Activated CD8-positive, alpha-beta memory T cell treated with anti-CD3 and anti-CD28 coated beads for 4 hours (primary cell): ENCODE data around the gene RABGAP1L.

Experiments
- DNase-seq, 2 donors: peaks; one replicate each; pipeline ENCODE4 v3.0.0-alpha.2; 2020; ENCODE audit warnings: low read depth in 2 of 2

RABGAP1L gene

GRCh38 chr1:174922121-174922520 is 762.8 kb downstream of the RABGAP1L start:
- no peak for DNase-seq

GRCh38 chr1:174923820-174924219 is 764.5 kb downstream of the RABGAP1L start:
- no peak for DNase-seq

DNA sequence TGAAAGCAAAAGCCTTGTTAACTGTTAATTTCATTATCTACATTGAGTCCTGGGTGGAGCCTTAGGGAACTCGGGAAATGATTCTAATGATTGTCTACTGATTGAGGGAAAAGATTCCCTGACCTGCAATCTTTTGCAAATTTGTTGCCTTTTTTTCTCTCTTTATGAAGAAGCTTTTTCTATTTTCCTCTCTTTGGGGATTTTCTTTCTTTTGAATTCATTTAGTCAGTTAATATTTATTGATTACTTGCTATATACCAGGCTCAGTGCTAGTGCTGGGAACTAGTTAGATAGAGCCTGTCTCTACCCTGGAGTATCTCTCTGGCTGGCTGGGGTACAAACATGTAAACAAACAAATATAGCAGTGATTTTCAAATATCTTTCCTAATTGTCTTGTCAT is 769.2 kb downstream of the RABGAP1L start:
- DNase-seq: no peak

DNA sequence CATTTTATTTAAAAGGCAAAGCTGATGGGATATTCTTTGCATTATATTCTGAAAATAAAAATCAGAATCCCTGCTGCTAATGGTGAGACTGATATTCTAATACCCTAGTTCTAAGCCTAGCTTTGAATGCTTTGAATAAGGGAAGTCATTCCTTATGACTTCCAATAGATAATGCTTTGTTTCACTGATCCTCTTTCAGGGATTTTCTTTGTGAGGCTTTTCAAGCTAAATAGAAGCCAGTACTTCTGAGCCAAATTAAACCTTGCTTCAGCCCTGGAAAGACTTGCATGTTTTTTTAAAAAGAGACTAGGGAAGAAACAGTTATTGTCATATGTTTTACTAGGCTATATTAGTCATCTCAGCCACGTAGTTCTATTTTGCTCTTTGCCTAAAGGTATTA is 771.9 kb downstream of the RABGAP1L start:
- DNase-seq: no peak

DNA sequence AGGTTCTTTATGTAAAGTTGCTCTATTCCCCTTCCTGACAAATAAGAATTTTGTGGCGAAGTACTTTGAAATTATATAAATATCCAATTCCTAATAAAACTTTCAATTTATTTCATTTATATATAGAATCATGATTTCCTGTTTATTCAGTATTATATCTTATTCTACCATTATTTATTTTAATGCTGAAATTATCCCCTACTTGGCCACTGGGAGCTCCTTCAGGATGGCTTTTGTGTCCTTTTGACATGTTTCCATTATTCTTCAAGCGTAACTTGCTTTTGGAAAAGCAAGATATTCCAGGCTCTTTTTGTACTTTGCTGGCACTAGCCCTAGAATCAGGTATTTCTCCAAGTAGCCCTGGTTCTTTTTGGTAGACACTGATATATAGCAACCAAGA is 773.3 kb downstream of the RABGAP1L start:
- no peak for DNase-seq

GRCh38 chr1:174935961-174936727 is 776.8 kb downstream of the RABGAP1L start:
- no peak for DNase-seq

- no peak for DNase-seq
Measured at GRCh38 chr1:174938281-174939007, 779.1 kb downstream of the RABGAP1L start.

GRCh38 chr1:174939775-174940545 is 780.6 kb downstream of the RABGAP1L start:
- no peak for DNase-seq

DNA sequence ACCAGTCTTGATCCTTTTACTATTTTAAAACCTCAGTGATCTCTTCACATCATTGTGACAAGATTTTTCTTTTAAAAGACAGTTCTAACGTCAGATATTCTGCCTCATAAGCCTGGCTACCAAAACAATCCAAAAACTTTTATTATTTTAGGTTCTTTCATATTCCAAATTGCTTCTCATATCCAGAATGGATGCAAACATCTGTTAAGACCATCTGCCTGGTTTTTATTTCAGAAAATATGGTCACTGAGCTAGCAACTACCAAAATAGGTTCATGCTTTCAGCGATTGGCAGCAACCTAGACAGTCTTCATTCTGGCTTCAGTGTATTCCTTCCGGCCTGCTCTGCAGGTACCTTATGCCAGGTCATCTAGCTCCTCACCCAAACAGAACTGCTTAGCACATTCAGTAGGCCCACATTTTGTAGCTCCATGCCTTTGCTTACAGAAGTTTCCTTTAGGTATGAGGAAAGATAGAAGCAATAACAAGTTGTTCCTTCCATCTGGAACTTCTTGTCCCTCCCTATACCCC is 781.4 kb downstream of the RABGAP1L start:
- DNase-seq: no peak

DNA sequence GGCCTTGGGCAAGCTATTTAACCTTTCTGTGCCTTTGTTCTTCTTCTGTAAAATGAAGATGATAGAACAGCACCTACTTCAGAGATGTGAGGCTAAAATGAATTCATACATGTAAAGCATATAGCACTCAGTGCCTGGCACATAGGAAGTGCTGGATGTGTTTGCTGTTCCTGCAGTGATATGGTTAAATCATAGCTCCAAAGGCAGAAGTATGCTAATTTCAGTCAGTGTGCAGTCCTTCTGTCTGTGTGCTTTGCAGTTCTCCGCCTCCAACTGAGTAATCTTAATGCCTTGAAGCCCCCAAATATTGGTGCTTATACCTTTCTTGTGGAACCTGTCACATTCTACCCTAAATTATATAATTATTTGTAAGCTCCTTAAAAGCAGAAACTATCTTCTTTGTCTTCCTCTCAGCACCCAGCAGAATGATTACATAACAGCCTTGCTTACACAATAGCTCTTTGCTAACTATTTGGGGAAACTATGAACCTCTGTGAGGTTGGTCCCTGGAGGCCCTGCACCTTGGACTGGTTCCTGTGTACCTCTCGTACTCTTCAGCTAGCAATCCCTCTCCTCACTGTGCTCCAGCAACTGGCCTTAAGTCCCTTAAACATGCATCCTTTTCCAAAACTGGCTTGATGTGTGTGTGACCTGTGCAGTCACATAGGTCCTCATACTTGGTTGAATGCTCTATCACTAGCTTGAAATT is 783.4 kb downstream of the RABGAP1L start:
- no peak for DNase-seq

- no peak for DNase-seq
Measured at GRCh38 chr1:174946031-174946430, 786.7 kb downstream of the RABGAP1L start.

DNA sequence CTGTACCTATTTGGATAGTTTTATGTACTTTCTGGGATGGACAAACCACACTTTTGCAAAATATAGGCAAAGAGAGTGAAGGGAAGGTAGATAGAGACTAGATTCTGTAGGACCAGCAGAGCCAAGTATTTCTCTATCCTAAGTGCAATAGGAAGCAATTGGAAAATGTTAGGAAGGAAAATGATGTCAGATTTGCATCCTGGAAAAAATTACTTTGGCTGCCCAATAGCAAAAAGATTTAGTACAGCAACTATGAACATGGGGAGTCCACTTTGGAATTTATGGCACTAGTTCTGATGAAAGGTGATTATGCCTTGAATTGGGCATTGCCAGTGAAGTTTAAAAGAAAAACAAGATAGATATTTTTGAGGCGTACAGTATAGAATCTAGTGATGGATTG is 789.7 kb downstream of the RABGAP1L start:
- DNase-seq: no peak

- DNase-seq: no peak
Measured at GRCh38 chr1:174949645-174950044, 790.3 kb downstream of the RABGAP1L start.

DNA sequence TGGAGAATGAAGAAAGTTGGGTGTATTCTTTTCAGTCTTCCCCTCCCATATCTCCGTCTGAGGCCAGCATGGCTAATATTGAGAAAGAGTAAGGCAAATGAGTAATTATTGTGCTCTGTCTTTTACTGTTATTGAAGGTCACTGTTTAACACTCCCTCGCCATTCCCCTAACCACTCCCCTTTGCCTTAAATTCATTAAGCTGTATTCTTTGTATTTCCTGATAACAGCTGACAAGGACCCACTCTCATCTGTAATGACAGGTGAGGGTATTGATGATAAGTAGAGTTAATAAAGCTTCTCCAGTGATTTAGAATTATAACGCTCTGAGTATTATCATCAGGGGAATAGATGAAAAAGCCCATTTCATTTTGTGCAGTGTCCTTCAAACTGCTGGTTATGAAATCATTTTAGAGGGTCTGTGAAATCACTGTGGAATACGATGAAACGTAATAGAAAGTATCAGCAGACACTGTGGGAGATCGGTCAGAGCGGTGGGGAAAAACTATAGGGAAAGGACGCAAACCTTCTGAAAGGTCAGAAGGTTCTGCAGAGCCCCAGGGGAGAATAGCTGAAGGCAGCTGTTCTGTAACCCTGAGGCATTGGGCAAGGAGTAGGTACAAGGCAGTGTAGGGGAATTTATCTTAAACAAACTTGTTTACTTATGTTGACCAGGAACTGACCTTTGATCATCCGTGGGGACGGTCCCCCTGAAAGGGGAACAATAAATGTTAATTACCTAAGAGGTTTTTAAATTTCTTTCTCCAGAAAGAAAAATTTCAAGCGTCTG is 794.2 kb downstream of the RABGAP1L start:
- DNase-seq: no peak

GRCh38 chr1:174954073-174954460 is 794.7 kb downstream of the RABGAP1L start:
- no peak for DNase-seq

- no peak for DNase-seq
Measured at GRCh38 chr1:174954671-174955669, 795.6 kb downstream of the RABGAP1L start.

DNA sequence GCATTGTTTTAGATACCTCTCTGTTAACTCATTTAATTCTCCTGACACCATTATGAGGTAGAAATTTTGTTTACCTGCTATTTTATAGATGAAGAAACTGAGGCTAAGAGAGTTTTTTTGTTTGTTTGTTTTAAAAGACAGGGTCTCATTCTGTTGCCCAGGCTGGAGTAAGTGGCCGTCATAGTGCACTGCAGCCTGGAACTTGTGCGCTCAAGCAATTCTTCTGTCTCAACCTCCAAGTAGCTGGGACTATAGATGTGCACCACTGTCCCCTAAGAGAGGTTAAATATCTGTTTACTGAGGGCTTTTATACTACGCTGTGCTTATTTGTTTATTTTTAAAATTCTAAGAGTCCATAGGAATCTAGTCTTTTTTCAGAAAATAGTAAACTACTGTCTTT is 796.8 kb downstream of the RABGAP1L start:
- DNase-seq: no peak

- DNase-seq: no peak
Measured at GRCh38 chr1:174956976-174957375, 797.7 kb downstream of the RABGAP1L start.

- no peak for DNase-seq
Measured at GRCh38 chr1:174957829-174958228, 798.5 kb downstream of the RABGAP1L start.

DNA sequence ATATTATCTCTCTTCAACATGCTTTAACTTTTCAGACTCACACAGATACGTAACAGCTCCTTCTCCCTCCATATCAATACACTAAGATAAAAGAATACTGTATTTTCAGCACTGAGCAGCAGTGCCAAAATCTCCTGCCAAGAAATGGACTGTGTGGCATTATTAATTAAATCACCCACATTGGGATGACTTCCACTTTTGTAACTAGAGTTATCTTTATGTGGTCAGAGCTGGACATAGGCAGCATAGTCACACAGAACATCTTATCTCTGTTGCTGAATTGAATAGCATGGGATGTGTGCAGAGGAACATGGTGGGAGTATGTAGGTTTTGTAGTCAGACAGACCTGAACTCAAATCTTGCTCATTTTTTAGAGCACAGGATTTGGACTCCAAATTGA is 799.1 kb downstream of the RABGAP1L start:
- DNase-seq: no peak
